WTC11 (cell line): ENCODE results near the gene GPER1. TPM values are rescaled to one million over a fixed set of nuclear protein-coding genes. Genes with fewer than 3 reads are reported as not detected.

Experiments
- ATAC-seq: fragments of 200-7000 bp; cut with Tn5 transposase; 2 replicates; pipeline ENCODE4 v1.10.0; 2021; ENCODE audit warnings: mild to moderate bottlenecking, moderate library complexity
- CTCF ChIA-PET: fragments of 300-600 bp; sonication (Branson Sonifier 250); formaldehyde crosslinking; loops from one replicate; lab custom pipeline; 2021; ENCODE audit warnings: antibody characterized with exemption; lab: Charles Lee
- POLR2A ChIA-PET: fragments of 350-600 bp; sonication (Branson Sonifier 250); formaldehyde crosslinking; loops from one replicate; lab custom pipeline; 2021; ENCODE audit warnings: antibody characterized with exemption; lab: Charles Lee
- DNase-seq: peaks from one replicate; pipeline ENCODE4 v3.0.0; 2021; ENCODE audit warnings: low spot score
- H3K27ac Mint-ChIP-seq: 2 replicates; pipeline ENCODE4 v1.8.0; 2021; ENCODE audit warnings: mixed read lengths
- H3K27me3 Mint-ChIP-seq: 2 replicates; pipeline ENCODE4 v1.8.0; 2021; ENCODE audit warnings: low read depth, mild to moderate bottlenecking, moderate library complexity, mixed read lengths
- H3K36me3 Mint-ChIP-seq: 2 replicates; pipeline ENCODE4 v1.8.0; 2021; ENCODE audit warnings: mixed read lengths
- H3K4me1 Mint-ChIP-seq: 2 replicates; pipeline ENCODE4 v1.8.0; 2022; ENCODE audit warnings: mixed read lengths
- H3K4me3 Mint-ChIP-seq: 2 replicates; pipeline ENCODE4 v1.8.0; 2021; ENCODE audit warnings: mild to moderate bottlenecking, moderate library complexity, mixed read lengths
- H3K9me3 Mint-ChIP-seq: 2 replicates; pipeline ENCODE4 v1.8.0; 2021; ENCODE audit warnings: mixed read lengths
- ELF4 ChIP-seq: sonication (generic); formaldehyde crosslinking; IDR thresholded peaks from 2 replicates; pipeline ENCODE4 v1.8.1; 2022; ENCODE audit warnings: low read depth, mild to moderate bottlenecking, moderate library complexity, missing genetic modification reagents
- FOXJ3 ChIP-seq: sonication (generic); formaldehyde crosslinking; IDR thresholded peaks from 2 replicates; pipeline ENCODE4 v1.9.0; 2021; ENCODE audit warnings: missing genetic modification reagents, mild to moderate bottlenecking, borderline replicate concordance
- MLX ChIP-seq: sonication (generic); formaldehyde crosslinking; IDR thresholded peaks from 2 replicates; pipeline ENCODE4 v1.8.1; 2023; ENCODE audit warnings: mild to moderate bottlenecking, missing genetic modification reagents, moderate library complexity
- NFYB ChIP-seq: sonication (generic); formaldehyde crosslinking; conservative IDR thresholded peaks from 2 replicates; pipeline ENCODE4 v1.8.0; 2022; ENCODE audit warnings: low read depth, missing genetic modification reagents
- NR1H2 ChIP-seq: sonication (generic); formaldehyde crosslinking; IDR thresholded peaks from 2 replicates; pipeline ENCODE4 v1.9.0; 2021; ENCODE audit warnings: mild to moderate bottlenecking, moderate library complexity, missing genetic modification reagents
- NR2C2 ChIP-seq: sonication (generic); formaldehyde crosslinking; IDR thresholded peaks from 2 replicates; pipeline ENCODE4 v1.8.0; 2022; ENCODE audit warnings: mild to moderate bottlenecking, missing genetic modification reagents
- OVOL2 ChIP-seq: fragments of 250-450 bp; sonication (Bioruptor Pico); IDR thresholded peaks from 2 replicates; pipeline ENCODE4 v1.9.0; 2021; ENCODE audit warnings: mild to moderate bottlenecking, borderline replicate concordance
- RORB ChIP-seq: fragments of 250-450 bp; sonication (Bioruptor Pico); IDR thresholded peaks from 2 replicates; pipeline ENCODE4 v1.9.0; 2021; ENCODE audit warnings: mild to moderate bottlenecking
- USF2 ChIP-seq: sonication (generic); formaldehyde crosslinking; IDR thresholded peaks from 2 replicates; pipeline ENCODE4 v1.8.1; 2023; ENCODE audit warnings: mild to moderate bottlenecking, missing genetic modification reagents, moderate library complexity
- ZBTB43 ChIP-seq: sonication (generic); formaldehyde crosslinking; IDR thresholded peaks from 2 replicates; pipeline ENCODE4 v1.8.1; 2023; ENCODE audit warnings: mild to moderate bottlenecking, missing genetic modification reagents
- ZMAT4 ChIP-seq: fragments of 250-450 bp; sonication (Bioruptor Pico); IDR thresholded peaks from 2 replicates; pipeline ENCODE4 v1.9.0; 2021; ENCODE audit warnings: mild to moderate bottlenecking
- ZNF219 ChIP-seq: sonication (generic); formaldehyde crosslinking; IDR thresholded peaks from 2 replicates; pipeline ENCODE4 v1.8.0; 2023; ENCODE audit warnings: missing genetic modification reagents, mild to moderate bottlenecking, borderline replicate concordance
- total RNA-seq: library from RNA; stranded (reverse); gene quantifications from 3 replicates; pipeline ENCODE4 v1.2.3, GENCODE V29; 2021
- TF ChIP-seq, protein P1 (sequence below): sonication (generic); formaldehyde crosslinking; conservative IDR thresholded peaks from 2 replicates; pipeline ENCODE4 v1.8.1; 2023; ENCODE audit warnings: mild to moderate bottlenecking, low read depth, missing genetic modification reagents, moderate library complexity
- TF ChIP-seq, protein P2 (sequence below): fragments of 200-600 bp; IDR thresholded peaks from 2 replicates; pipeline ENCODE4 v1.8.0; 2022; ENCODE audit warnings: antibody characterized with exemption

Gene GPER1
- total RNA-seq, 1 experiment from 2014 or later, result 0.28 TPM

DNA sequence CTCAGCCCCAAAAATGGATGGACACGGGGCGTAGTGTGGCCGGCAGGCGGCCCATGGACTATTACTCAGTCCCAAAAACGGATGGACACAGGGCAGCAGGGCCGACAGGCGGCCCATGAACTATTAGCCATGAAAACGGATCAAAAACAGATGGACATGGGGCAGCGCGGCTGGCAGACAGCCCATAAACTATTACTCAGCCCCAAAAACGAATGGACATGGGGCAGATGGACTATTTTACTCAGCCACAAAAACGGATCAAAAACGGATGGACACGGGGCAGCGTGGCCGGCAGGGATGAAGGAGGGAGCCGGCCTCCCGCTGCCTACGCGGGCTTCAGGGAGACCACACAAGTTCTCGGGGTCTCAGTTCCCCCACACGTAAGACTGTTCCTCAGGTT is 32.9 kb downstream of the GPER1 start:
- DNase-seq (no peak), ATAC-seq (no peak)
- Mint-ChIP-seq H3K27ac (no peak overlapping the region), H3K4me3 (no peak overlapping the region), H3K9me3 (peaks cover 8% of the 10 kb centered on the region), H3K4me1 (peaks cover 8% of the 10 kb centered on the region), H3K27me3 (no peaks in the 10 kb centered on the region), H3K36me3 (peaks cover 19% of the 10 kb centered on the region)
- ChIA-PET CTCF (interaction anchor here (0.9 kb wide), 1 partner anchor 128 kb away, joined by 4 read pairs; no protein-coding TSS in a partner anchor), POLR2A (no interaction called here)
- TF ChIP-seq ZBTB43 (CRISPR knock-in tag) (no peak), NR2C2 (CRISPR knock-in tag) (no peak), NR1H2 (CRISPR knock-in tag) (no peak), MLX (CRISPR knock-in tag) (no peak), FOXJ3 (CRISPR knock-in tag) (no peak)

- no peak overlapping the region for H3K4me3 Mint-ChIP-seq
- no peak for ATAC-seq
- H3K9me3 Mint-ChIP-seq, result peaks cover 8% of the 10 kb centered on the region
- H3K27ac Mint-ChIP-seq, result no peak overlapping the region
- POLR2A ChIA-PET, result no interaction called here
- peaks cover 18% of the 10 kb centered on the region for H3K36me3 Mint-ChIP-seq
- TF ChIP-seq, protein P1, sequence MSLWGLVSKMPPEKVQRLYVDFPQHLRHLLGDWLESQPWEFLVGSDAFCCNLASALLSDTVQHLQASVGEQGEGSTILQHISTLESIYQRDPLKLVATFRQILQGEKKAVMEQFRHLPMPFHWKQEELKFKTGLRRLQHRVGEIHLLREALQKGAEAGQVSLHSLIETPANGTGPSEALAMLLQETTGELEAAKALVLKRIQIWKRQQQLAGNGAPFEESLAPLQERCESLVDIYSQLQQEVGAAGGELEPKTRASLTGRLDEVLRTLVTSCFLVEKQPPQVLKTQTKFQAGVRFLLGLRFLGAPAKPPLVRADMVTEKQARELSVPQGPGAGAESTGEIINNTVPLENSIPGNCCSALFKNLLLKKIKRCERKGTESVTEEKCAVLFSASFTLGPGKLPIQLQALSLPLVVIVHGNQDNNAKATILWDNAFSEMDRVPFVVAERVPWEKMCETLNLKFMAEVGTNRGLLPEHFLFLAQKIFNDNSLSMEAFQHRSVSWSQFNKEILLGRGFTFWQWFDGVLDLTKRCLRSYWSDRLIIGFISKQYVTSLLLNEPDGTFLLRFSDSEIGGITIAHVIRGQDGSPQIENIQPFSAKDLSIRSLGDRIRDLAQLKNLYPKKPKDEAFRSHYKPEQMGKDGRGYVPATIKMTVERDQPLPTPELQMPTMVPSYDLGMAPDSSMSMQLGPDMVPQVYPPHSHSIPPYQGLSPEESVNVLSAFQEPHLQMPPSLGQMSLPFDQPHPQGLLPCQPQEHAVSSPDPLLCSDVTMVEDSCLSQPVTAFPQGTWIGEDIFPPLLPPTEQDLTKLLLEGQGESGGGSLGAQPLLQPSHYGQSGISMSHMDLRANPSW (CRISPR knock-in tag), result no peak
- TF ChIP-seq ZNF219 (no peak), NFYB (CRISPR knock-in tag) (no peak), NR1H2 (CRISPR knock-in tag) (no peak), RORB (CRISPR knock-in tag) (no peak), OVOL2 (CRISPR knock-in tag) (no peak), ZMAT4 (CRISPR knock-in tag) (no peak), ELF4 (CRISPR knock-in tag) (no peak), USF2 (CRISPR knock-in tag) (no peak)
- TF ChIP-seq, protein P2, sequence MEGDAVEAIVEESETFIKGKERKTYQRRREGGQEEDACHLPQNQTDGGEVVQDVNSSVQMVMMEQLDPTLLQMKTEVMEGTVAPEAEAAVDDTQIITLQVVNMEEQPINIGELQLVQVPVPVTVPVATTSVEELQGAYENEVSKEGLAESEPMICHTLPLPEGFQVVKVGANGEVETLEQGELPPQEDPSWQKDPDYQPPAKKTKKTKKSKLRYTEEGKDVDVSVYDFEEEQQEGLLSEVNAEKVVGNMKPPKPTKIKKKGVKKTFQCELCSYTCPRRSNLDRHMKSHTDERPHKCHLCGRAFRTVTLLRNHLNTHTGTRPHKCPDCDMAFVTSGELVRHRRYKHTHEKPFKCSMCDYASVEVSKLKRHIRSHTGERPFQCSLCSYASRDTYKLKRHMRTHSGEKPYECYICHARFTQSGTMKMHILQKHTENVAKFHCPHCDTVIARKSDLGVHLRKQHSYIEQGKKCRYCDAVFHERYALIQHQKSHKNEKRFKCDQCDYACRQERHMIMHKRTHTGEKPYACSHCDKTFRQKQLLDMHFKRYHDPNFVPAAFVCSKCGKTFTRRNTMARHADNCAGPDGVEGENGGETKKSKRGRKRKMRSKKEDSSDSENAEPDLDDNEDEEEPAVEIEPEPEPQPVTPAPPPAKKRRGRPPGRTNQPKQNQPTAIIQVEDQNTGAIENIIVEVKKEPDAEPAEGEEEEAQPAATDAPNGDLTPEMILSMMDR, result no peak
- TF ChIP-seq, all 79 proteins: peak for 0
- CTCF ChIA-PET, result no interaction called here
- no peaks in the 10 kb centered on the region for H3K27me3 Mint-ChIP-seq
- no peak for DNase-seq
- H3K4me1 Mint-ChIP-seq, result peaks cover 8% of the 10 kb centered on the region
Measured at GRCh38 chr7:1121476-1121875, 33.6 kb downstream of the GPER1 start.
